Ecto neural progenitor cell (in vitro differentiated cells): ENCODE results near the gene WASL.
"Not testable (repeated sequence)": the region's sequence is repeated elsewhere in the genome, so short reads cannot be mapped to it uniquely, and the experiment has no call there.

Experiments
- DNase-seq: peaks from one replicate; pipeline ENCODE4 v3.0.0-alpha.2; 2018; ENCODE audit warnings: low spot score

WASL gene

DNA sequence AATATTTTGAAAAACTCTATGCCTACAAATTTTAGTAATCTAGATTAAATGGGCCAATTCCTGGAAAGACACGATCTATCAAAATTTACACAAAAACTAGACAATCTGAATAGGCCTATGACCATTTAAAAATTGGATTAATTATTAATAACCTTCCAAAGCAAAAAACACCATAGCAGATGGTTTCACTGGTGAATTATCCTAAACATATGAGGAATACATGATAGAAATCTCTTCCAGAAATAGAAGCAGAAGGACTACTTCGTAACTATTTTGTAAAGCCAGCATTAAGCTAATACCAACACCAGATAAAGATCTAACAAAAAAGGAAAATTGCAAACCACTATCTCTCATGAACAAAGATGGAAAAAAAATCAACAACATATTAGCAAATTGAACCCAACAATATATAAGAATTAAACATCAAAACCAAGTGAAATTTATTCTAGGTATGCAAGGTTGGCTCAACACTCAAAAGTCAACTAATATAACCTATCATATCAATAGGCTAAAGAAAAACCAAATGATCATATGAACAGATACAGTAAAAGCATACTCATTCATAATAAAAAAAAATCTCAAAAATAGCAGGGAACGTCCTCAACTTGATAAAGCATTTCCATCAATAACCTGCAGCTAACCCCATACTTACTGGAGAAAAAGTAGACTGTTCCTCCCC is 16.3 kb downstream of the WASL start:
- no peak for DNase-seq

DNA sequence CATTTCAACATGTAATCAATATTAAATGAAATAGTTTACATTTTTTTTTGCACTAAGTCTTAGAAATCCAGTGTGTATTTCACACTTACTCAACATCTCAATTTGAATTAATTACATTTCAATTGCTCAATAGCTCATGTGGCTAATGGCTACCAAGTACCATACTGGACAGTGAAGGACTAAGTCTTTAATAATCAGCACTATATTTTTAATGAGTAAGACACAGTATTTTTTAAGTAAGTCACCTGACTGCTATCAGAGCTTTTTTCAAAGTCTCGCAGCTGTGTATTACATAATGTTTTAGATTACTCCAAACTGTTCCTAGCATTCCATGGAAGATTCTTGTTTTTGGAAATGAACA is 19.6 kb downstream of the WASL start:
- no peak for DNase-seq

DNA sequence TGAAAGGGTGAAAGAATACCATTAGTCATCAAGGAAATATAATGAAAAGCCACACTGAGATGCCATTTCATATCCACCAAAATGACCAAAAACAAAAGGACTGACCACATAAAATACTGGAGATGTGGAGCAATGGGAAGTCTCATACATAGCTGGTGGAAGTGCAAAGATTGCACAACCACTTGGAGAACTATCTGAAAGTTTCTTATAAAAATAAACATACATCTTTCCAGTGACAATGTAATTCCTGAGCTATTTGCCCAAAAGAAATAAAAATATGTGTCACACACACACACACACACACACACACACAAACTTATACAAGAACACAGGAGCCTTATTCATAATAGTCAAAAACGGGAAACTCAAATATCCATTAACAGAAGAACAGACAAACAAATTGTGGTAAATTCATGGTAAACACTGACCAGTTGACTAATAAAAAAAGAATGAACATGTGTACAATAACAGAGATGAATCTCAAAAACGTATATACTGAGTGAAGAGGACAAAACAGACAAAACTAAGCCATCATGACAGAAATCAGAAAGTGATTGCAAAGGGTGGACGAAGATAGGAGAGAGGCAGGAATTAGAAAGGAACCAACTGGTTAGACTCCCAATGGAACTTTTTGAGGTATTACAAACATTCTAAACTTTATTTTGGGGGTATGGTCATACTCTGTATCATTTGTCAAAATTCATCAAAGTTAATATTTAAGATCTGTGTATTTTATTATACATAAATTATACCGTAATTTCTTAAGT is 21.5 kb downstream of the WASL start:
- DNase-seq = no peak

DNA sequence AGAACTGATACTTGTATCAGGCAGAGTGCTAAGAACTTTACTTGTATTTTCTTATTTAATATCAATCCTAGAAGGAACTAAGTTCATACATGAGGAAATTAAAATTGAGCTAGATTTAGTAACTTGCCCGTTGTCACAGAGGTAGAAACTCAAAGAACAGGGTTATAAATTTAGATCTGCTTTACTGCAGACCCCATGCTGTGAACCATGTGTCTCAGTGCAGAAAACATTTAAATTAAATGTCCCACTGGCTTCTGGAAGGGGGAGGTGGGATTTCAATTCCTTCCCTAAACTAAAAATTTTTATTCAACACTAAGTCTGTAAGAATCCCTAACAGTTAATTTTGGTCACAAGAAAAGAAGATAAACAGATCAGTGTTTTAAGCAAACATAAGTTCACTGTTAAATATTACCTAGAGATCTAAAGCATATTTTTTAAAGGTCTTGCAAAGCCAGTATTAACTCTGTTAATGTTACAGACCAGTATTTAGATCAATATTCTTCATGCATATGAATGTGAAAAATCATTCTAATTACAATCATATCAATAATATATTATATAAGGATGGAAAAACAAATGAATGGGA is 23.1 kb downstream of the WASL start:
- no peak for DNase-seq

DNA sequence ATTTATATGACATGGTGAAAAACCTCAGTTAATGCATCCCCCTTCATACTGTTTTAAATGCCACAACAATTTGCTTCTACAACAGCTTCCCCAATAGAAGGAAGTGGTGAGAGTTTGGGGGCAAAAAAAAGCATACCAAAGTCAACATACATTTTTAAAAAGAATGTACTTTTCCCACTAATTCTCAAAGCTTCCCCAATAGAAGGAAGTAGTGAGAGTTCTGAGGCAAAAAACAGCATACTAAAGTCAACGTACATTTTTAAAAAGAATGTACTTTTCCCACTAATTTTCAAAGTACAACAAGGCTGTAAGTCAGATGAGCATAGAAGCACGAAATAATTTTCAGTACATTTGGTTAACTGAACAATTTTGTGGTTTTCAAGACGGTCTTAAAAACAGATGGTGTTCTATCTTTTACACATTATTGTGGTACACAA is 24.0 kb downstream of the WASL start:
- DNase-seq = no peak

DNA sequence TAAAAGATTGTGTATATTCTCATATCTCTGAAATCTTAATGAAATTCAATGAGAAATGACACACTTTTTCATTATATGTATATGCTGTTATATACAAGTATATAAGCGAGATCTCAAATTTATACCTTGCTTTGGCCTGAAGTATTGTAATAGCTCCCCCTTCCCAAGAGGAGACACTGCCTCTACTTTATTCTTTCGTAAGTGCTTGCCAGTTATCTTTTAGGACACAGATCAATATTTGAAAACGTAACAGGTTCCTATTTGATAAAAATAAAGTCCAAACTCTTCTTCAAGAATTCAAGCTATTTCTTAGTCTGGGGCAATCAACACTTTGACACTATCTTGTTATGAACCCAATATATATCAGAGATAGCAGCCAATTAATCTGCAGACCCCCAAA is 24.9 kb downstream of the WASL start:
- DNase-seq = no peak

DNA sequence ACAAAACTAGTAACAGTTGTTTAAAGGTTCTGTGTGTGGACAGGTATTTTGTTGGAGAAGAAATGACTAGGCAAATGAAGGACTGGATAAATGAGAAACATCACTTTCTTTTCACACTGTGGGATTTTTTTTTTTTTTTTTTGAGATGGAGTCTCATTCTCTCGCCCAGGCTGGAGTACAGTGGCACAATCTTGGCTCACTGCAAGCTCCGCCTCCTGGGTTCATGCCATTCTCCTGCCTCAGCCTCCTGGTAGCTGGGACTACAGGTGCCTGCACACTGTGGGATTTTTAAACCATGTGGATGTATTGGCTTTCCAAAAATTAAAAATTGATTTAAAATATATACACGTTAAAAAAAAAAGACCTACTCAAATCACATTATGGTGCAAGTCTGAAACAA is 28.3 kb downstream of the WASL start:
- not testable (repeated sequence) for DNase-seq

DNA sequence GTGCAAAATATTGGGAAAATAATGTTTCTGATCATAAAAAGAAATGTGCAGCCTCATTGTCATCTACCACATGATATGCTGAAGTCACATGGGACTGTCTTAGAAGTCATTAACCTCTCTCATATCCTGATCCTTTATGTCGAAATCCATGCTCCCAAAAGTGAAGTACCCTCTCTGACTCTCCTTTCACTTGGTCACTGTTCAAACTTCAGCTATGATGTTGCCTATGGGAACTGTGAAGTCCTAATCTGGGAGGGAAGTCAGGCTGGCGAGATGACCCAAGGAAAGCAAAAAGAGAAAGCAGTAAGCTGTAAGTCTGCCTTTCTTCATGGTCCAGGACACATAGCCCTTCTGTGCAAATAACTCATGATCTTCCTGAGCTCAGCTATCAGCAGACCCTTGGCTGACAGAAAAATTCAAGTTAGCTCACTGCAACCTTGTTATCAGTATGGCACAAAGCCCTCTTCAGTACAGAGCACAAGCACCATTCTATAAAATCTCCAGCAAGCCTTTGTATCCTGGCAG is 29.5 kb downstream of the WASL start:
- DNase-seq = no peak

DNA sequence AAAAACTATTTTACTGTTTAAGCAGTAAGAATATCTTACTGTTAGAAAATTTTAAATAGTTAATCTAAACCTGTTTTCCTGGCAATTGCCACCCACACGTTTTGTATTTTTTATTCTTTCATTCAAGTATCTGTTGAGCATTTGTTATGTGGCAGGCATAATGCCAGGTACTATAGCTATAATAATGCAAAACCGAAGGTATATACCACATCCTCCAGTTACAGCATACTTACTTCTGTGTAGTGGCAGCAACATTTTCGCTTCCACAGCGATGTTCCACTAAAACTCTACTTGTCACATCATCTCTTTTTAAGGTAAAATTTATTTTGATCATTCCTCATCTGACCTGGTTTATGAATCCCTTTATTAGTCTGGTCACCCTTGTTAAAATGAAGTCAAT is 30.0 kb downstream of the WASL start:
- DNase-seq = no peak

DNA sequence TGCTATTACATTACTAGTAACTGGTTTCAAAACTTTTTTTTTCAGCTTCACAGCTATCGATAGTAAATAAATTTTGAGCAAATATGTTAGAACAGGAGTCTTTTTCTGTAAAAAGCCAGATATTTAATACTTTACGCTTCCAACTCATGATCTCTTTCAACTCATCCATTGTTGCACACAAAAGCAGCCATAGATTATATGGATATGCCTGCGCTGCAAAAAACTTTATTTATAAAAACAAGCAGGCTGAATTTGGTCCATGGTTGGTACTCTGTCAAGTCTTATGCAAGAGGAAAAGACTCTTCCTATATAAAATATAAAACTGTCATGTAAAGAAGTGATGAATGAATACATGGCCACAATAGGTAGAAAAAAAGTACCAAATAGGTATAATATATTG is 31.1 kb downstream of the WASL start:
- DNase-seq = no peak

DNA sequence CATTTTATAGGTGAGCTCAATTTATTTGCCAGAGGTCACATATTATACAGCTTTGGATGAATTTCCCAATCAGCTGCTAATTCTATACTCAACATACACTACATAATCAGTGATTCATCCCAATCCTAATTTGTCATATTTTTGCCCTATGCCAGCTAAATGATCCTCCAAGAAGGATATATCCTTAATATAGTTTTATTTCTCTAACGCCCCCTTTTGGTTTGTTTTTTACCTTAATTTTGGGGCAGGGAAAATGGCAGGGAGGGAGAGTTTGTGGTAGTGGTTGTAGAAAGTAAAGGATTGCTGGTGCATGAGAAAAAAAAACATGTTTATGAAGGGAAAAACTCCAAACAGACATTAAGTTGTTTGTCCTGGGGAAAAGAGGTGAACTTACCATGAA is 31.9 kb downstream of the WASL start:
- DNase-seq = no peak

DNA sequence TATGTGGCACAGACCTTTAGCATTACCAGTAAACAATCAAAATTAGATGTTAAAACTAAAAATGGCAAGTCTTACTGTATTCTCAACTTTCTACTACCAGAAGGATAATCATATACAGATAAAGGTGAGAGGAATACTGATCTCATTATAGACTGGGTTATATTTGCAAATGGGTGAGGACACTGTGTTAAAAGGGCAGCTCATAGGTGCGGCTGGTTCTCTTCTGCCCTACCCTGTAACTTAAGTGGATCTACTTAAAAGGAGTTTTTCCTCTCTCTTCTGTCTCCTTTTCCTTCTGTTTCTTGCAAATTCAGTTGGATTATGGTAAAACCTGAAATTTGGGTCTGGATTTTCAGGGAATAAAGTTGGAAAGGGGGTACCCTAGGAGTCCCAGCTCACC is 33.0 kb downstream of the WASL start:
- no peak for DNase-seq

DNA sequence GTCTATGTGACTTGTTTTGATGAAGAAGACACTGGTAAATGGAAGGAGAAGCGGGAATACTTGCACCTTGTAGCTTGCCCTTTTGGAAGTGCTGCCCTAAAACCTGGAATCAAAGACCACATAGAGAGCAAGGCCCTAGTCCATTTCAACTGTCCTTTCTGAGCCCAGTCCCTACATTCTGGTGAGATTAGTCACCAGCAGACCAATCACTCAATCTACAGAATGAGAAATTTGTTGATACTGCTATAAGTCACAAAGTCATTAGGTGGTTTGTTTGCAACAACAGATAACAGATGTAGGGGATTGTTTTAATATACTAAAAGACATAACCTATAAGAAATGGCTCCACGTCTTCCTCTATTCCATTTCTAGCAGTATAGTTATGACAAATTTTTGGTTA is 33.6 kb downstream of the WASL start:
- DNase-seq = no peak

DNA sequence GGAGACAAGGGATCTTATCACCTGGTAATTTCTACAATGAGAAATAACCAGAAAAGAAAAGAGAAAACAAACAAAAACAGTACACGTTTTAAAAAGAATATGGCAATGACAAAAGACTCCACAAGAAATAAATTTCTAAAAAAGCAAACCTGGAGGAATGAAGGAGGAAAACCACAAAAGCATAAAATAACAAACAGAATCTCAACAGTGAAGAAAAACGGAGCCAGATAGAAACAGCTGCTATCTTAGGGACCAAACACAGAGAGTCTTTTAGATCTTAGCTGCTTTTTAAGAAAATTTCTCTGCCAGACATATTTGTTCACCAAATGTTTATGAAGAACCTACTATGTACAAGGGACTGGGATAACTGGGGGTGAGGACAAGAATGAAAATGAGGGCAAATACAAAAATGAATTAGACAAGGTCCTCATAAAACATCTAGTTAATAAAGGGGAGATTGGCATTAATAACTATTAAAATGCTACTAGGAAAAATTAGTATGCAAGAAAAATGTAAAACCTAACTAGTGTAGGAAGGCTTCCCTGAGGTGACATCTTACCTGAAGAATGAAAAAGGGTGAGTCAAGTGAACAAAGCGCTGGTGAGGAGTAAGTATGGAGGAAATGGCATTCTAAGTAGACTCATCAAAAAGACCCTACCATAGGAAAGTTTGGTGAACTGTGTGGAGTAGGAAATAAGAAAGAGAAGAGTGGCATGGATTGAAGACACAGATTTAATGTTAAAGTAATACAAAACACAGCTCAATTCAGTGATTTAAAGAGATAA is 34.3 kb downstream of the WASL start:
- no peak for DNase-seq

DNA sequence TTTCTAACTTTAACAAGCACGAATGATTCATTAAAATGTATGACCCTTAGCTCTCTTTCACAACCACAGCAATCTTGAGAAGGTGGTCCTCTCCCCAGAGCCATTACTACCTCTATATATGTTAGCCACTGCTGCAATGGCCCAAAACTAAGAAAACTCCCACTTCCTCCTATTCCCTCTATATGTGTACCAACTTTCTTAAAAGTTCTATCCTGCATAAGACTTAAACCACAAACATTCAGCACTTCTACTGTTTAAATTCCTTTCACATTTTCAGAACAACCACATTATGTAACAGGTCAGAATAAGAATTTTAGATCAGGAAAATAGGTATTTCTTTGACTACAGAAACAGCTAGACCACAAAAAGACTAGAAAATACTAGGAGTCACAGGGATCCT is 36.2 kb downstream of the WASL start:
- DNase-seq = no peak

DNA sequence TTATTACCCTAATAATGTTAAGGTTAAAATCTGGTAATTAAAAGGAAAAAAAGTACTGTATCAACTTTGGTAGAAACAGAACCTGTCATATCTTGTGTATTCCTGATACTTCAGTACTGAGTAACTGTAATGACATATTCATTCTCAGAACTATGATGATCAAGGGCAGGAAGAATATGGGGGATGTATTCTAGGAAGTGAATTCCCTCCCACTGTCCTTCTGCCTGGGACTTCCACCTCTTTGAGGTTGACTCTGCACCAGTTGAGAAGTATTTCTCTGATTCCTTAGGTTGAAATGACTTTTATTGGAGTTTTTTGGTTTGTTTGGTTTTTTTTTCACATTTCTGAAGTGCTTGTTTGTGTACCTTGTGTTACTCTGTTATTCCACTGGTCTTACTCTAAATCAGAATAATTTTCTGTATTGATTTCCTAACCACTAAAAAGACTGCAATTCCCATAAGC is 36.9 kb downstream of the WASL start:
- no peak for DNase-seq

DNA sequence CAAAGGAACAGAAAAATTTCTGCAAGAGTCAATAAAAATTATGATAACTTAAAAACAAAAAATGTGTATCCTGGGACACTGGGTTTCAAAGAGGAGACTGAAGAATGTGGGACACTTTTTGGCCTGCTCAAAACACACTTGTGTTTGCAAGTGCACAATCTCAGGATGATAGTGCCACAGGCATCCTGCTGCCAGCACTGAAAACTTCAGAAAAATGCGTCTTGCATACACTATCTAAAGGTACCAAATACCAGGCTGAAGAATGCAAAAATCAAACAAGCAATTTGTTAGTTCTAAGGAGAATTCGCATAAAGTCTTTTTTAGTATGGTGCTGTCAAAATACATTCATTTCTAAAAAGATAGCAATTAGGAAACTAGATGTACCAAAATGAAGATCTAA is 38.1 kb downstream of the WASL start:
- DNase-seq = no peak

DNA sequence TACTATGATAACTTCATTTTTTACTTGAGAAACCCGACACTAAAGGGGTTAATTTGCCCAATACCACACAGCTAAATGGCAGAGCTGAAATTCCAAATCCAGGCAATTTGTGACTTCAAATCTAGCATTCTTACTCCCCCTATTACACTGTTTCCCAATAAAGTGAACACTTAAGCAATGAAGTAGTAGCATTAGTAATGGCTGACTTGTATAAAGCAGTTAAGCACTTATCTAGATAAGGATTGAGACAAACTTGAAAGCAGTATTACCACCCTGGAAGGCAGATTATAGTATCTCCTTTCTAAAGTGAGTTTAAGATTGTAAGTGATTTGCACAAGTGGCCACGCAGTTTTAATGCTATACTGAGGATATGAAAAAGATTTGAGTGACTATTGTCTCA is 39.3 kb downstream of the WASL start:
- no peak for DNase-seq

DNA sequence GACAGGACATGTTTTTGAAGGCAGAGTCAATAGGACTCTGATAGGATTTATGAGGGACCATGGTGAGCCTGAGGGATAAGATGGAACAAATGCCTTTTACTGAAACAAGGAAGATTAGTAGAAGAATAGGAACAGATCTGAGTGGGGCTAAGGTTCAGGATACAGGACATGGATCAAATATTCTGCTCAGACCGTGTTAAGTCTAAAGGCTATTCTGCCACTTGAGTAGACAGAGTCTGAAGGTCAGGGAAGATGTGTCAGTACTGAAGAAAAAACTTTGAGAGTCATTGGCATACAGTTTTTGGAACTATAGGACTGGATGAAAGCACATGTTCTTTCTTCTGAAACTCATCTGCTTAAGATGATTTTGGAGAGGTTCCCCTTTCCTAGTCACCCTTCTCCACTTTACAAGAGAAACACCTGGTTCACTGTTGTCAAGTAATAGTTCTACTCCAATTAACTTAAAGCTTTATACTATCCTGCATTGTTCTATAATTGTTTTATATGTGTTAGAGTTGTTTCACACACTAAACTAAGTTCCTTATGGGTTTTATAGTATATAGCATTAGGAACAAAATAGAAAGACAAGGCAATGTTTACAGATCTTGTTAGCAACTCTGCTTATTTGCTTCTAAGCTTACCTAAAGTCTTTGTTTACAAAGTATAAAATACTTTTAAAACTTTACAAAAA is 43.4 kb downstream of the WASL start:
- no peak for DNase-seq

DNA sequence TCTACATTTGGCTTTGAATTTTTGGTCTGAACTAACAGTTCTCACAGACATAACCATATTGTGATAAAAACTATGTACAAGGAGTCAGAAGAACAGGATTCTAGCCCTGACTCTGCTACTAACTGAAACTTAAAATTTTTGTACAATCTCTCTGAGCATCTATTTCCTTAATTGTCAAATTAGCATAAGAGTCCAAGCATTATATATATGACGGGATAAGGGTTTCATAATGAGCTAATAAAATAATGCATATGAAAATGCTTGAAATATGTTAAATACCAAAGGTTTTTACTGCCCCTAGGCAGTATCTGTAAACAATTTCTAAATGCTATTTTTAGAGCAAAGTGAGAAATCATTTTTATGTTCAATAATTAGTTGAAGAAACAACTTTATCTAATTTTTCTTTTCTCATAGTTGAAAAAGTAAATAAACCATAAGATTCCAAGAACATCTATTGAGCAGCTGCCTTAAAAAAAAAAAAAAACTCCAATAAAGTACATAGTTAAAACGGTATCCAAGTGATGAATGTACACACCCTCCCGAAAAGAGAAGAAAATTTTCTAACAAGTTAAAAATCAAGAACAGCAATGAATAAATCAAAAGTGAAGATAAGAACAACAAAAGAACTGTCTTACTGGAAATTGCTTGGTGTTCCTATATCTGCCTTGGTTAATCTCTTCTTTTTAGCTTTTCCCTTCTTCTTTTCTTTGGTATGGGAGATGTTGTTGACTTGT is 52.7 kb downstream of the WASL start:
- DNase-seq = no peak

DNA sequence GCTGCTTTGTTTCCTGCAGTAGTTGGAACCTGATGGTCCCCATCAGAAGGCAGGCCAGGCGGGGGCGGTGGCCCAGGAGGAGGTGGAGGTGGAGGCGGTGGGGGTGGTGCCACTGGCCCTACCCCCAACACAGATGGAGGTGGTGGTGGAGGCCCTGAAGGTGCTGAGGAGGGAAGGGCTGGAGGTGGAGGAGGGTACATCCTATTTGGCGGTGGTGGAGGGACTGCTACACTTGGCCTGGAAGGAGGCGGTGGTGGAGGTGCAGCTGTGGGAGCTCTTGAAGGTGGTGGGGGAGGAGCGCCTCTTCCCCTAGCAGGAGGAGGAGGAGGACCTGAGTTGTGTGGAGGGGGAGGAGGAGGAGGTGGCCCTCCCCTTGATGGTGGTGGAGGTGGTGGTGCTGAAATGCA is 56.3 kb downstream of the WASL start:
- DNase-seq = peak; percentile 49
